Measurements from ENCODE around the gene ATM.

The ATM gene

GRCh38 chr11:108216988-108217387 lies 5.9 kb upstream of the ATM start:
- H3K36me3 ChIP-seq (ENCODE audit: low read length): peaks cover 21% of the 10 kb centered on the region
- peaks cover 47% of the 10 kb centered on the region for H4K20me1 ChIP-seq (ENCODE audit: low read depth, low read length)

GRCh38 chr11:108218455-108218854 lies 4.4 kb upstream of the ATM start:
- no peaks in the 10 kb centered on the region for H3K9me2 ChIP-seq (replicated peaks; ENCODE audit: insufficient read depth, low read length)
- H3K27ac ChIP-seq (ENCODE audit: low read depth, low read length): no peak overlapping the region
- TF ChIP-seq, protein P1, sequence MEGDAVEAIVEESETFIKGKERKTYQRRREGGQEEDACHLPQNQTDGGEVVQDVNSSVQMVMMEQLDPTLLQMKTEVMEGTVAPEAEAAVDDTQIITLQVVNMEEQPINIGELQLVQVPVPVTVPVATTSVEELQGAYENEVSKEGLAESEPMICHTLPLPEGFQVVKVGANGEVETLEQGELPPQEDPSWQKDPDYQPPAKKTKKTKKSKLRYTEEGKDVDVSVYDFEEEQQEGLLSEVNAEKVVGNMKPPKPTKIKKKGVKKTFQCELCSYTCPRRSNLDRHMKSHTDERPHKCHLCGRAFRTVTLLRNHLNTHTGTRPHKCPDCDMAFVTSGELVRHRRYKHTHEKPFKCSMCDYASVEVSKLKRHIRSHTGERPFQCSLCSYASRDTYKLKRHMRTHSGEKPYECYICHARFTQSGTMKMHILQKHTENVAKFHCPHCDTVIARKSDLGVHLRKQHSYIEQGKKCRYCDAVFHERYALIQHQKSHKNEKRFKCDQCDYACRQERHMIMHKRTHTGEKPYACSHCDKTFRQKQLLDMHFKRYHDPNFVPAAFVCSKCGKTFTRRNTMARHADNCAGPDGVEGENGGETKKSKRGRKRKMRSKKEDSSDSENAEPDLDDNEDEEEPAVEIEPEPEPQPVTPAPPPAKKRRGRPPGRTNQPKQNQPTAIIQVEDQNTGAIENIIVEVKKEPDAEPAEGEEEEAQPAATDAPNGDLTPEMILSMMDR (IDR thresholded peaks at IDR 0.05; ENCODE audit: insufficient read depth, low read length, poor library complexity, severe bottlenecking): no peak
- no peak for TF ChIP-seq EZH2phosphoT487 (conservative IDR thresholded peaks at IDR 0.05; ENCODE audit: low read length)
- H3K9ac ChIP-seq (ENCODE audit: low read length): no peak overlapping the region
- H3K79me2 ChIP-seq (ENCODE audit: insufficient read depth, low read length): peaks cover 92% of the 10 kb centered on the region
- no peaks in the 10 kb centered on the region for H3K27me3 ChIP-seq (ENCODE audit: low read length)
- peaks cover 15% of the 10 kb centered on the region for H3K36me3 ChIP-seq (ENCODE audit: low read length)
- H4K20me1 ChIP-seq (ENCODE audit: low read depth, low read length): peaks cover 47% of the 10 kb centered on the region
- no peaks in the 10 kb centered on the region for H3K9me3 ChIP-seq (ENCODE audit: insufficient read depth, low read length)
- H3K4me2 ChIP-seq (ENCODE audit: low read depth, low read length, poor library complexity, severe bottlenecking): peak overlapping the region; percentile 64
- peaks cover 12% of the 10 kb centered on the region; the same call in 1 of the 2 replicates for H3F3A ChIP-seq (ENCODE audit: insufficient read depth)
- H2AFZ ChIP-seq (ENCODE audit: low read depth, low read length, severe bottlenecking): no peak overlapping the region
- no peak overlapping the region for H3K4me3 ChIP-seq (ENCODE audit: insufficient read depth, low read length, poor library complexity, severe bottlenecking)

More at GRCh38 chr11:108216988-108217387, 5.9 kb upstream of the ATM start:
- Histone ChIP-seq H3K4me3 (ENCODE audit: insufficient read depth, low read length, poor library complexity, severe bottlenecking) (no peak overlapping the region), H3K9me3 (ENCODE audit: insufficient read depth, low read length) (no peaks in the 10 kb centered on the region), H3K27ac (ENCODE audit: low read depth, low read length) (no peak overlapping the region), H3K4me2 (ENCODE audit: low read depth, low read length, poor library complexity, severe bottlenecking) (no peak overlapping the region), H3K9me2 (replicated peaks; ENCODE audit: insufficient read depth, low read length) (no peaks in the 10 kb centered on the region), H3K9ac (ENCODE audit: low read length) (no peak overlapping the region), H3F3A (ENCODE audit: insufficient read depth) (0 out of 2 replicates have a peak, but pooled peaks cover 4% of the 10 kb centered on the region), H3K79me2 (ENCODE audit: insufficient read depth, low read length) (peaks cover 100% of the 10 kb centered on the region), H2AFZ (ENCODE audit: low read depth, low read length, severe bottlenecking) (no peak overlapping the region), H3K27me3 (ENCODE audit: low read length) (no peaks in the 10 kb centered on the region)
- no peak for TF ChIP-seq EZH2phosphoT487 (conservative IDR thresholded peaks at IDR 0.05; ENCODE audit: low read length)
- TF ChIP-seq, protein P1 (IDR thresholded peaks at IDR 0.05; ENCODE audit: insufficient read depth, low read length, poor library complexity, severe bottlenecking): no peak

DNA sequence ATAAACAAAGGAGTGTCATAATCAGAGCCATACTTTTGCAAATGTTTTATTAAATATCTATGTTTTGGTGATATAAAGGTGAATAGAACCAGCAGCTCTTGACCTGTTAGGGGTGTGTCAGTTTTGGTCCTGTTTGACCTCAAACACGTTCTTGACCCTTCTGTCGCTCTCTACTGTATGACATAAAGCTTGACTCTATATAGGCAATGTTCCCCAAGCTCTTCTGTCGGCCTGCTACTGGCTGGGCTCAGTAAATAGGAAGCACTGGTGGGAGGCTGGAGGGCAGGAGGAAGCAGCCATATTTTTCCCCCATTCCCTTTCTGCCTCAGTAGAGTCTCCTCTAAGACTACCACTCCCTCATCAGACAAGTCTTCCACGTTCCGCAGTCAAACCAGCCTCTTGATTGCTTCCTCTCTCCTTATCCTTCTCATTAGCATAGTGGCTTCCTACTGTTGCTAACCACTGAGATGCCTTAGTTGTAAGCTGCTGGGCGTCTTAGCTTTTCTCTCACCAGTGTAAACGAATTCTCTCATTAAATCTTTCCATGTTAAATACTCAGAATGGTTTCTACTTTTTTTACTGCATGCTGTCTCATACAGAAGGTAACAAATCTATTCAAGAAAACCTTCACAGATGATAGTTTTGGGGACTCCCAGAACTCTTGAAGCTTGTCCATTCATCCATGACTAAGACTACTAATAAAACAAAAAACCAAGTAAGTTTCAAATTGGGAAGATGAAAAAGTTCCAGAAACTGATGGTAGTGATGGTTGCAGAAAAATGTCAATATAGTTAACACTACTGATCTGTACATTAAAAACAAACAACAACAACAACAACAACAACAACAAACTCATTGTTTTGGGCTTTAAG lies 3.7 kb upstream of the ATM start:
- peaks cover 12% of the 10 kb centered on the region for H3K36me3 ChIP-seq (ENCODE audit: low read length)
- peaks cover 47% of the 10 kb centered on the region for H4K20me1 ChIP-seq (ENCODE audit: low read depth, low read length)
- H3F3A ChIP-seq (ENCODE audit: insufficient read depth): peaks cover 19% of the 10 kb centered on the region
- TF ChIP-seq, protein P1 (IDR thresholded peaks at IDR 0.05; ENCODE audit: insufficient read depth, low read length, poor library complexity, severe bottlenecking): no peak
- TF ChIP-seq EZH2phosphoT487 (conservative IDR thresholded peaks at IDR 0.05; ENCODE audit: low read length): no peak
- H2AFZ ChIP-seq (ENCODE audit: low read depth, low read length, severe bottlenecking): no peak overlapping the region
- H3K4me3 ChIP-seq (ENCODE audit: insufficient read depth, low read length, poor library complexity, severe bottlenecking): no peak overlapping the region
- no peaks in the 10 kb centered on the region for H3K9me2 ChIP-seq (replicated peaks; ENCODE audit: insufficient read depth, low read length)
- no peaks in the 10 kb centered on the region for H3K27me3 ChIP-seq (ENCODE audit: low read length)
- H3K4me2 ChIP-seq (ENCODE audit: low read depth, low read length, poor library complexity, severe bottlenecking): peak overlapping the region; percentile 64
- H3K79me2 ChIP-seq (ENCODE audit: insufficient read depth, low read length): peaks cover 92% of the 10 kb centered on the region
- H3K9ac ChIP-seq (ENCODE audit: low read length): peak overlapping the region; percentile 94; the same call in 1 of the 2 replicates
- no peak overlapping the region for H3K27ac ChIP-seq (ENCODE audit: low read depth, low read length)
- no peaks in the 10 kb centered on the region for H3K9me3 ChIP-seq (ENCODE audit: insufficient read depth, low read length)

Measured in SU-DHL-6 (cell line).